Measurements from ENCODE around the gene GOLIM4. TPM values are rescaled to one million over a fixed set of nuclear protein-coding genes. Genes with fewer than 3 reads are reported as not detected.

Gene GOLIM4
- polyA plus RNA-seq, 2 of the 4 experiments (the other 2 are of a cell fraction), result 22.4 to 23.6 TPM

DNA sequence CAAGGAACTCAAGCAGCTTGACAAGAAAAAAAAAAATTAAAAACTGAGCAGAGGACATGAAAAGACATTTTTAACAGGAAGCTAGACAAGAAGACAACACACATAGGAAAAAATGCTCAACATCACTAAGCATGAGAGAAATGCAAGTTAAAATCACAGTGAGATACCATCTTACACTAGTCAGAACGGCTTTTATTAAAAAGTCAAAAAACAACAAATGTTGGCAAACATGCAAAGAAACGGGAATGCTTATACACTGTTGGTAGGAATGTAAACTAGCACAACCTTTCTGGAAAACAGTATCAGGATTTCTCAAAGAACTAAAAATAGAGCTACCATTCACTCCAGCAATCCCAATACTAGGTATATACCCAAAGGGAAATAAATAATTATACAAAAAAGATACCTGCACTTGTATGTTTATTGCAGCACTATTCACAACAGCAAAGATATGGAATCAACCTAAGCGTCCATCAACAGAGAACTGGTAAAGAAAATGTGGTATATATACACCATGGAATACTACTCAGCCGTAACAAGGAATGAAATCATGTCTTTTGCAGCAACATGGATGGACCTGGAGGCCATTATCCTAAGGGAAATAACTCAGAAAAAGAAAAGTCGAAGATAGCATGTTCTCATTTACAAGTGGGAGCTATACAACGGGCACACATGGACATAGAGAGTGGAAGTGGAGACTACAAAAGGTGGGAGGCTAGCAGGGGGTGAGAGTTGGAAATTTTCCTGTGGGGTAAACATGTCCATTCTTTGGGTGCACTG is 5.2 kb downstream of the GOLIM4 start:
- Histone ChIP-seq H3K4me3 (no peak overlapping the region), H3K4me2 (peak overlapping the region; percentile 72), H3K9me3 (no peaks in the 10 kb centered on the region), H3K27ac (no peak overlapping the region), H3K4me1 (peaks cover 55% of the 10 kb centered on the region)
- POLR2A ChIA-PET, result no interaction called here
- CTCF ChIA-PET, result interaction anchor here (0.6 kb wide), 1 partner anchor 758 kb away, joined by 3 read pairs; no protein-coding TSS in a partner anchor
- WGBS (ENCODE audit: missing lambda C conversion rate), result 74% methylated on average over 6 of the region's 6 CpGs
- ATAC-seq (no peak), FAIRE-seq (no peak), DNase-seq (ENCODE audit: low read depth in 1 of 2, low spot score in 1 of 2) (no peak)
- TF ChIP-seq CHD4 (IDR thresholded peaks at IDR 0.05; ENCODE audit: borderline replicate concordance) (no peak), JUN (IDR thresholded peaks at IDR 0.05) (no peak), RAD21 (conservative IDR thresholded peaks at IDR 0.05 in 1 of 2, IDR thresholded peaks at IDR 0.05 in 1 of 2) (no peak), FOSL2 (IDR thresholded peaks at IDR 0.05) (no peak), FOSL2 (CRISPR knock-in tag; IDR thresholded peaks at IDR 0.05) (no peak), SMC3 (IDR thresholded peaks at IDR 0.05) (no peak), HMGXB4 (CRISPR knock-in tag; IDR thresholded peaks at IDR 0.05; ENCODE audit: borderline replicate concordance) (no peak), EHF (CRISPR knock-in tag; IDR thresholded peaks at IDR 0.05) (no peak), POLR2A (IDR thresholded peaks at IDR 0.05; ENCODE audit: low read length) (no peak), EP300 (IDR thresholded peaks at IDR 0.05) (no peak), KDM1A (IDR thresholded peaks at IDR 0.05; ENCODE audit: low read depth) (no peak), FOXS1 (CRISPR knock-in tag; IDR thresholded peaks at IDR 0.05) (no peak), HDAC2 (IDR thresholded peaks at IDR 0.05) (no peak), PHF8 (IDR thresholded peaks at IDR 0.05; ENCODE audit: borderline replicate concordance, low read depth) (no peak), NPAS2 (CRISPR knock-in tag; IDR thresholded peaks at IDR 0.05; ENCODE audit: borderline replicate concordance) (no peak), HEYL (CRISPR knock-in tag; IDR thresholded peaks at IDR 0.05) (no peak), GATA3 (IDR thresholded peaks at IDR 0.05; ENCODE audit: borderline replicate concordance) (no peak), NR3C1 (IDR thresholded peaks at IDR 0.05) (no peak)

- POLR2A ChIA-PET, result no interaction called here
- CTCF ChIA-PET, result interaction anchor here (1.7 kb wide), 1 partner anchor 26 kb away, joined by 6 read pairs; no protein-coding TSS in a partner anchor
- ATAC-seq (no peak), FAIRE-seq (no peak), DNase-seq (ENCODE audit: low read depth in 1 of 2, low spot score in 1 of 2) (no peak)
- Histone ChIP-seq H3K27ac (no peak overlapping the region), H3K4me3 (no peak overlapping the region), H3K4me2 (no peak overlapping the region), H3K4me1 (peaks cover 55% of the 10 kb centered on the region), H3K9me3 (no peaks in the 10 kb centered on the region)
- WGBS (ENCODE audit: missing lambda C conversion rate), result 90% methylated on average over 4 of the region's 4 CpGs
- TF ChIP-seq JUN (IDR thresholded peaks at IDR 0.05), result no peak
- no peak for TF ChIP-seq PBX3 (IDR thresholded peaks at IDR 0.05)
- no peak for TF ChIP-seq POLR2A (IDR thresholded peaks at IDR 0.05; ENCODE audit: low read length)
- TF ChIP-seq CHD4 (IDR thresholded peaks at IDR 0.05; ENCODE audit: borderline replicate concordance), result no peak
- TF ChIP-seq MYC (IDR thresholded peaks at IDR 0.05; ENCODE audit: borderline replicate concordance, low read length), result no peak
- TF ChIP-seq CHD2 (IDR thresholded peaks at IDR 0.05; ENCODE audit: low read length, partially characterized antibody), result no peak
- no peak for TF ChIP-seq RFX5 (IDR thresholded peaks at IDR 0.05)
- no peak for TF ChIP-seq GATA3 (IDR thresholded peaks at IDR 0.05; ENCODE audit: borderline replicate concordance)
- TF ChIP-seq POLR2AphosphoS2 (conservative IDR thresholded peaks at IDR 0.05; ENCODE audit: low read length), result no peak
- TF ChIP-seq CBX2 (IDR thresholded peaks at IDR 0.05; ENCODE audit: borderline replicate concordance, low read depth), result no peak
- no peak for TF ChIP-seq BCL3 (IDR thresholded peaks at IDR 0.05)
- no peak for TF ChIP-seq EHMT2 (IDR thresholded peaks at IDR 0.05; ENCODE audit: low read depth)
- no peak for TF ChIP-seq NR3C1 (IDR thresholded peaks at IDR 0.05)
- no peak for TF ChIP-seq ZSCAN20 (CRISPR knock-in tag; IDR thresholded peaks at IDR 0.05)
- TF ChIP-seq PHF8 (IDR thresholded peaks at IDR 0.05; ENCODE audit: borderline replicate concordance, low read depth), result no peak
Observed at GRCh38 chr3:168089179-168089771, 6.4 kb downstream of the GOLIM4 start.

Measured in A549 (cell line).